ENCODE results near the gene DLX3. TPM values are rescaled to one million over a fixed set of nuclear protein-coding genes. Genes with fewer than 3 reads are reported as not detected.

The DLX3 gene
- total RNA-seq, 1 donor, result not detected

DNA sequence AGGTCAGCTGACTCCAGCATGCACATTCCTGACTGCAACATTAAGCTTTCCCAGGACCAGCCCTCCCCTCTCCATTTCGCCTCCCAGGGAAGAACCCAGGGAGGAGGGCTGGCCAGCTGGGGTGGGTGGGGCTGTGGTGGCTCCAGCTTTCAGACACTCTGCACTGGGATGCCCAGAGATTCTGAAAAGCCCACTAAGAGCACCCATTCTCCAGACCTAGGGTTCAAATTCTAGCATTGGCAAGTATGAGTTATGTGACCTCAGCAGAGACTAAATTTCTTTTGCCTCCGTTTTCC is 7.8 kb downstream of the DLX3 start:
- H3K4me3 ChIP-seq (ENCODE audit: low read depth, low read length), result no peak overlapping the region
- TF ChIP-seq CTCF (IDR thresholded peaks at IDR 0.05; ENCODE audit: insufficient read depth, low read depth, low read length), result no peak
- no peak for DNase-seq (ENCODE audit: low read depth)

DNA sequence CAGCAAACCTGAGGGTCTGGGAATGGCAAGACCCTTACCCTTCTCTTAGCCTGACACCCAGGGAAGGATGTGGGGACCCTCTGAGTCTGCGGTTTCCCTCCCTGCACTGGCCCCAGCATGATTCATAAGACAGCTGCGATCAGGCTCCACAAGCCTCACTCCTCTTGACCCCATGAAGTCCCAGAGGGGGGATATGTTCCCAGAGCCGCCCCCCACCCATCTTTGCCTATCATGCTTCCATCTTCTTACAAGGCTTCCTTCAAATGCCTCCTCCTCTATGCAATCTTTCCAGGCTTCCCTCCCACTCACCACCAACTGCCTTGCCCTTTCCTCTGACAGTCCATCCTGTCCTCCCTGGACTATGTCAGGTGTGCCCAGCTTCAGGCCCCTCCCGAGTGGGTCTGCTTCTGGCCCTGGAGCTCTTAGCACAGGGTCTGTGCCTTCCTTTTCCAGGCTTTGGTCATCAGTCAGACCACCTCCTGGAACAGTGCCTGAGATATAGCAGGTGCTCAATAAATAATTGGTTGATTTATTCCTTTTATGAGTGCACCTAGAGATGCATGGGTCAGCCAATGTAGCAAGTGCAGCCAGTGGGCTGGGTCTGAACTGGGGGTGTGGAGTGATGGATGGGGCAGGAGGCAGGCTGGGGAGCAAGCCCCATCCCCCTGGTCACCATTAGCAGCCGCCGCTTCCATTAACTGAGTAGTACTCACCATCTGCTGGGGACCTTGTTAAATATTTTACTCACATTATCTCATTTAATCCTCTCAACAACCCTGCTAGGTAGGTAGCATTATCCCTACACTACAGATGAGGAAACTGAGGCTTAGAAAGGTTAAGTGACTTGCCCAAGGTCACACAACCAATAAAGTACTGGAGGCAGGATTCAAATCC is 8.4 kb downstream of the DLX3 start:
- DNase-seq (ENCODE audit: low read depth), result no peak
- no peak for TF ChIP-seq CTCF (IDR thresholded peaks at IDR 0.05; ENCODE audit: insufficient read depth, low read depth, low read length)
- H3K4me3 ChIP-seq (ENCODE audit: low read depth, low read length), result no peak overlapping the region

DNA sequence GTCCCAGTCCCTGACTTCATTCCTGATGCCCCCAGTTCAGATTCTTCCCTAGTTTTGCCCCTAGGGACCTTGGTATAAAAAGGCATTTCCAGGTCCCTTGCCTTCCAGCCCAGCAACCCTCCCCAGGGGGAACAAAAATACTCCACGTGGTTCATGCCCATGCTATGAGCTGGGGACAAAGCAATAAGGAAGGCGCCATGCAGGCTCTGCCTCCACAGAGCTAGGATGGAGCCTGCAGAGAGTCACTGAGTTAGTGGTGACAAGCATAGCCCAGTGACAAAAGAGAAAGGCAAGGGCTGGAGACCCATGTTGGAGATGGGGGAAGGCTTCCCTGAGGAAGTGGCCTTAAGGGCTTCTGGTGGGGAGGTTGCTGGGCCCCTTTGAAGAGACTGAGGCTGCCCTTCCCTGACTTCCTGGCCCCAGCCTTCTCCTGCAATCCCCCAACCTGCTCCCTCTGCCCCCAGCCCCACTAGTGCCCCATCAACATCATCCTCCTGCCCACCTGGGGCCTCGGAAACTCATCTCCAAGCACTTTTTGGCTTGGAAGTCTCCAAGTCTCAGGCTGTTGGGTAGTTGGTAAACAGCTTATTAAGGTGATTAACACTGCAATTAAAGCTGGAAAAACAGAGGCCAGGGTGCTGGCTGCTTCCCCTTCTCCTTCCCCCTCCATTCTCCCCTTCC is 9.6 kb downstream of the DLX3 start:
- no peak for TF ChIP-seq CTCF (IDR thresholded peaks at IDR 0.05; ENCODE audit: insufficient read depth, low read depth, low read length)
- DNase-seq (ENCODE audit: low read depth), result no peak
- no peak overlapping the region for H3K4me3 ChIP-seq (ENCODE audit: low read depth, low read length)

DNA sequence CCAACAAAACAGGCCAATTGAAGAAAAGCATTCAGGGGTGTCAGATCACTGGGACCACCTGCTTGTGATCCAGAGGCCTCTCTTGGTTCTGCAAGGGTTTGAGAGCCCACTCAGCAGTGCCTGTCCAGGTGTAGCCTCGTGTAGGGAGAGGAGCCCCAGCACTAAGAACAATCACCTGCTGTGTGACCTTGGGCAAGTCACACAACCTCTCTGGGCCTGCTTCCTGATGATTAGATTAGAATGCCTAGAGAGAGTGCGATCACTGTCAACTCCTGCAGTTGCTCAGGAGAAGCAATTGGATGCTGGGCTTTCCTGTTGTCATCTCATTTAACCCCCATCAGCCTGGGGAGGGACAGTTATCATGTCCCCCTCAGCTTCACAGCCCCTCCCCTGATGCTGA is 10.2 kb downstream of the DLX3 start:
- no peak for DNase-seq (ENCODE audit: low read depth)
- no peak for TF ChIP-seq CTCF (IDR thresholded peaks at IDR 0.05; ENCODE audit: insufficient read depth, low read depth, low read length)
- no peak overlapping the region for H3K4me3 ChIP-seq (ENCODE audit: low read depth, low read length)

DNA sequence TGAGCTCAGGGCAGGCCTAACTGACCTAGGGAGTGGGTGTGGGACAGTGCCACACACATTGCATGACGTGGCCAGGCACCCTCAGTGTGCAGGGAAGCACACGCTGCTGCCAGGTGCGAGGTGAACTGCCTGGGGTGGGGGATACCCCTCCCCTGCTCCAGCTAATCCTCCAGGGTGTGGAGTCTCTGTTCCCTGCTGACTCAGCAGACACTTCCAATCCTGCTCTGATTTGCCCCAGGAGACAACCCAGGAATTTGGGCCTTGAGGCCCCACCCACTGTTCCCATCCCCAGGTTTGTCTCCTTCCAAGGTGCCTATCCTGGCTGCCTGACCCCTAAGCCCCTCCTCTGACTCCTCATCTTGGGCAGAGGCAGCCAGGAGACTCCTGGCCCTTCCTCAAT is 10.7 kb downstream of the DLX3 start:
- DNase-seq (ENCODE audit: low read depth), result no peak
- TF ChIP-seq CTCF (IDR thresholded peaks at IDR 0.05; ENCODE audit: insufficient read depth, low read depth, low read length), result no peak
- H3K4me3 ChIP-seq (ENCODE audit: low read depth, low read length), result no peak overlapping the region

GRCh38 chr17:49980703-49981197 is 14.3 kb downstream of the DLX3 start:
- no peak overlapping the region for H3K4me3 ChIP-seq (ENCODE audit: low read depth, low read length)
- no peak for DNase-seq (ENCODE audit: low read depth)
- no peak for TF ChIP-seq CTCF (IDR thresholded peaks at IDR 0.05; ENCODE audit: insufficient read depth, low read depth, low read length)

Data from fibroblast of villous mesenchyme (primary cell).